ENCODE results near the gene RELL1.
A peak's percentile ranks its signal among the peaks of the same experiment; 100 is the strongest.

RELL1 gene, protein sequence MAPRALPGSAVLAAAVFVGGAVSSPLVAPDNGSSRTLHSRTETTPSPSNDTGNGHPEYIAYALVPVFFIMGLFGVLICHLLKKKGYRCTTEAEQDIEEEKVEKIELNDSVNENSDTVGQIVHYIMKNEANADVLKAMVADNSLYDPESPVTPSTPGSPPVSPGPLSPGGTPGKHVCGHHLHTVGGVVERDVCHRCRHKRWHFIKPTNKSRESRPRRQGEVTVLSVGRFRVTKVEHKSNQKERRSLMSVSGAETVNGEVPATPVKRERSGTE

DNA sequence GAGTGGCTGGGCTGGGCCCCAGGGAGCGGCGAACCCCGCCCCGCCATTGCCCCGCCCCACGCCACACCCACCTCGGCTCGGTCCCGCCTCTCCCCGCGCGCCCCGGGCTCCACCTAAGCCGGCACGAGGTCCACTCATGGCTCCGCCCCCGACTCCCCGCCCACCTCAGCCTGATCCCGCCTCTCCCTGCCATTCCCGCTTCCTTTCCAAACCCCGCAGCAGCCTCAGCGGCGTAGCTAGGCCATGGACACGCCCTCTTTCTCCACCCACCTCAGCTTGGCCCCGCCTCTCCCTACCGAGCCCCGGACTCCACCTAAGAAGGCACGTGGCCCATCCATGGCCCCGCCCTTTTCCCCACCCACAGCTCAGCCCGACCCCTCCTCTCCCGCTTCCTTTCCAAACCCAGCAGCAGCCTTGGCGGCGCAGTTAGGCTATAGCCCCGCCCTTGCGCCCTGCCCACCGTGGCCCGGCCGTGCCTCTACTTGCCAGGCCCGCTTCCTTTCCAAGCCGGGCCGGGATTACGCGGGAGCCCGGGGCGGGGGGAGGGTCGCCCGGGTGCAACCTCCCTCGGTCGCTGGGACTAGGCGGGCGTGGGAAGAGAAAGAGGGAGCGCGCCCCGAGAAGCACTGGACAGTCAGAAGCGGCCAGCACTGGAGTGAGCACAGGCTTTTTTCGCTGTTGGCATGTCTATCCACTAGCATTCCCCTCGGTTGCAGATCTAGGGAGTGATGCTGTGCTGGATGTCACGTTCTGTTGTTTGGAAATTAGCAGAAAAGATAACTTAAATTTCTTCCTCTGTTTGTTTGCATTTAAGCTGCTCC lies at the start of gene RELL1:
Gene RELL1 (minus strand): TSS at position 4 of the 821 bp plus-strand sequence. CDS start 89 bp downstream, outside the sequence.
- peak; percentile 100 for DNase-seq

DNA sequence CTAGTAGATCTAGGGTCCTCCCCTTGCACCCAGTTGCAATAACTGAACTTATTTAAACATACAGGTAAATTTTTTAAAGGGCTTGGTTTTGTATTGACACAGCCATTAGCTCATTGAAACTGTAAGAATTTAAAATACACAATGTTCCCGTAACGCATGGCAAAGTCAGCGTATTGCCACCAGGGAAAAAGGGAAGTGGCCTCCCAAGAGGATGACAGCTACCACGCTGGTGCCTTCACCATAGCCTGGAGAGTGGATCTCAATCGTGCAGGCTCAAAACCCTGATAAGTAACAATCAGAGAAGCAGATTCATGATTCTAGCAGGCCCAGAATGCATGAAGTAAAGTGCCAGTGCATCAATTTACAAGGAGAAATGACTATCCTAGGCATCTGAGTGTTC lies 49.4 kb upstream of the RELL1 start:
- DNase-seq = no peak

DNA sequence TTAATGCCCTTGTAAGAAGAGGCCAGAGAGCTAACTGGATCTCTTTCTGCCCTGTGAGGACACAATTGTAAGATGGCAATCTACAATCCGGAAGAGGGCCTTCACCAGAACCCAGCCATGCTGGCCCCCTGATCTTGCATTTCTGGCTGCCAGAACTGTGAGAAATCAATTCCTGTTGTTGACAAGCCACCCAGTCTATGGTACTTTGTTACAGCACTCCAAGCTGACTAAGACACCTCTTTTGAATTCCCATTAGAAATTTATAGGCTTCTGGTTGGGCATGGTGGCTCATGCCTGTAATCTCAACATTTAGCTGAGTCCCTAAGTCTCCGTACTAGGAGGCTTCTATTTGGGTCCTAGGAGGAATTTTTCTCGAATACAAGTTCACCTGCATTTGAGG lies 48.8 kb upstream of the RELL1 start:
- no peak for DNase-seq

DNA sequence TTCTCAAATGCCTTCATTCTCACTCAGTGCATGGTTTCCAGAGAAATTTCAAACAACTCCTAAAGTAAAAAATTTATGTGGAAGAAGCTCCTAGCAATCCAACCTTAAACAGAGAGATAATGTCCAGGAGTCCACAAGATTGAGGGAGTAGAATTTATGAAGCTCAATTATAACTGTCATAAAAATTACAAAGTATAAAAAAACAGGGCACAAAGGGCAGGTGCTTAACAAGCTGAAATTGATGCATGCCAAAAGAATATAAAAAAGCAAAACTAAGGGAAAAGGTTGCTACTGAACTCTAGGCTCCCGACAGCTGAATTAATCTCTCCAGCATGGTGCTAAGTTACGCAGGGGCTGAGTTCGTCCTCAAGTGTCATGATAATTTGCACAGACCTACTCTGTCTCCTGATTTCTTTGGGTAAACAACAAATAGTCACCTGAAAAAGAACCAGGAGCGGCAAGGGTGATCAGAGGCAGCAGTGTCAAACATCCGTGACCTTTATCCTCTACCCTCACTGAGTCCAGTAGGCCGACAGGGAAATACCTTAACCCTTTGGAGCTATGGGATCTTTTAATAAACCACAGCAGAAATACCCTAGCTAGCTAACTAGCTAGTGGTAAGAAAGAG lies 47.2 kb upstream of the RELL1 start:
- no peak for DNase-seq

DNA sequence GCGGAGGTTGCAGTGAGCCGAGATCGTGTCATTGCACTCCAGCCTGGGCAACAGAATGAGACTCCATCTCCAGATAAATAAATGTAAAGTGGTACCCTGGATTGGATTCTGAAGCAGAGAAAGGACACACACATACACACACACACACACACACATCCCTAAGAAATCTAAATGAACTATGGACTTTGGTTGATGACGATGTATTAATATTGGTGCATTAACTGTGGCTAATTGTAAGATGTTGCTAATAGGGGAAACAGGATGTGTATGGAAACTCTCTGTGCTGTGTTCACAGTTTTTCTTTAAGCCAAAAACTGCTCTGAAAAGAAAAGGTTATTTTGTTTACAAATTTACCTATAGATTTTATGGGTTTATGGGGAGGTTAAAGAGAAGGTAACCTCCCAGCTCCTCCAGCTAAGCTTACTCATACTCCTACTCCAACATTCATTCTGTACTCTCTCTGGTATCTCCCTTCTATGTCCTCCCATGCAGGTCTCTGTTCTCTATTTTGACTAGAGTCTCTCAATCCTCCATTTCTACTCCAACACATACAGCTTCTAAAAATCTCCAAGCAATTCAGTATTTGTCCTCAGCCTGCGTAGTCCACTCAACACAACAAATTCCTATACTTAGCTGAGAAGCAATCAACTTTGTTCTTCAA lies 46.5 kb upstream of the RELL1 start:
- no peak for DNase-seq

DNA sequence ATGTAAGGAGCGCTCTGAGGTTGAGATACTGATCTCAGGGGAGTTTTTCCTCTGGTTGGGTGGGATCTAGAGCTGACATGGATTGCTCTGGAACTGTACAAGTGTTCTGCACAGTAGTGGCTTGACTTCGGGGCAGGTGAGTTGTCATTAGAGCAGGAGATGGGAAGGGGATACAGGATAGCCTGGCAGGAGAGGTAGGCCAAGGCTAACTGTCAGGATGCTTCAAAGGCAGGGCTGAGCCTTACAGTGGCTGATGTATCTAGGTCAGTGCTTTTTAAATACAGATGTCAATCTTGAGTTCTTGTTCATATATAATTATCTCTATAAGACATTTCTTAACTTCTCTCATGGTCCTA lies 43.5 kb upstream of the RELL1 start:
- no peak for DNase-seq

DNA sequence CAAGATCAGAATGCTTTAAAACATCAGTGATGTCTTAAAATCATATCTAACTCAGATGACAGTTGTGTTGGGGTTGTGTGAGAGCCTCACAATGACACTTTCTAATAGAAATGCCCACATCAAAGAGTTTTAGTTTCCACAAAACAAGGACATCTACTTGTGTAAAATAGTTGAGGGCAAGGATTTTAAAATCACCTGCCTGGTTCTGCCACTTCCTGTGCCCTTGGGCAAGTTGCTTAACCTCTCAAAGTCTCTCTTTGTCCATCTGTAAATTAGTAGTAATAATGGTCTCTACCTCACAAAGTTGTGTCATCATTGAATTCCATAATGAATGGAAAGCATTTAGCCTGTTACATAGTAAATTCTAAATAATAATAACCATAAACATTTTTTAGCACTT lies 41.9 kb upstream of the RELL1 start:
- no peak for DNase-seq

DNA sequence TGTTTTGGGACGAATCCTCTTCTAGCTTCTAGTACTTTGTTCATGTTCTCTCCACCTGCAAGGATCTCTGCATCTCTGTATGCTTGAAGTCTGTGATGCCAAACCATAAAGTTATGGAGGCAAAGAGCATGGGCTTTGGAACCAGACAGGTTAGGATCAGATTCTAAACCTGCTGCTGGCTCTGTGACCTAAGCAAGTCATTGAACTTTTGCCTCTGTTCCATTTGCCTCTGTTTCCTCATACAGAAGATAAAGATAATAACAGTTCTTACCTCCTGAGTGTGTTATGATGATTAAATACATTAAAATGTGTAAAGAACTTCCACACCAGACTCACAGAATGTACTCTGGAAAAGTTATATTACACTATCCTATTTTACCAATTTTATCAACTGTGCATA lies 41.5 kb upstream of the RELL1 start:
- no peak for DNase-seq

DNA sequence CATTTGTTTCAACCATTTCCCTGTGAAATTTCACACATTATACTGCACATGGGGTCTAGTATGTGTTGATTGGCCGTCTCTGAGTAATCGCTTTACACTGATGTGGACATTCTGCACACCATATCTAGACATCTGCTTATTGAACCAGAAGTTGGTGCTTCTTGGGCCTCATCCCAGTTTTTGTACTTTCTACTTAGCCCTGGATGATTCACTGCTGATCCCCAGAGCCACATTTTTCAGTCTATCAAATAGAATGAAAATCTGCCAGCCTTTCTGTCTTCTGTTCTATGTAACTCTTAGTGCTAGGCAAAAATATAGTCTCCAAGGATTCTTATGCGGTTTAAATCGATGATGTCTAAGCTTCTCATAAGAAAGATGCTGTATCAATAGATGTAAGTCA lies 40.5 kb upstream of the RELL1 start:
- no peak for DNase-seq

DNA sequence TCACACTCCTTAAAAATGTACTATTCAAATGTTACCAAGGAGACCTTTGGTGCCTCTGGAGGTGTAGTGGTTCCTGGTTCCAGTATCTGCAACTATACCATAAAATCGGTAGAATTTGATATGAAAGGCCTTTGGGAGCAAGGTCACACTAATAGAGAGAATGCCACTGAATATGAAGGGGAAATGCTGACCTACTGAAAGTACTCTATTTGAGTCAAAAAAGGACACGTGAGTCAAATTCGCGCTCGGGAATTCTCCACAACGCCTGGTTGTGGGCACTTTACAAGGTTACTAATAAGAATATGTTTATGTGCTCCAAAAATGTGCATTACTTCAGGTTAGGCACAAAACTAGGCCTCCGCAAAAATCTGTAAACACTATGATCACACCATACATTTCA lies 39.5 kb upstream of the RELL1 start:
- DNase-seq = no peak

DNA sequence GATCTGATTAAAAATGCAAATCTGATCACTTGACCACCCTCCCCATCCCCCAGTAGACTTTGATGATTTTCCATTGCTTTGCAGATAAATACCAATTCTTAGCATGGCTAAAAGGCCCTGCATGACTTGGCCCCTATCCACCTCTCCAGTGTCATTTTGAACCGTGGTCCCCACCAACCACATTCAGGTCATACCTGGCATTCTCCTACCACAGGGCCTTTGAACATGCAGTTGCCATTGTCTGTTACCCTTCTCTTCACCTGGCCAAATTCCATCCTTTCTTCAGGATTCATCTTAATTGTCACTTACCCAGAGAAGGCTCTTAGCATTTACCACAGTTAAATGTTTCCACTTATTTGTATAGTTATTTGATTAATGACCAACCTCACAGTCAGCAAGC lies 36.9 kb upstream of the RELL1 start:
- DNase-seq = no peak

DNA sequence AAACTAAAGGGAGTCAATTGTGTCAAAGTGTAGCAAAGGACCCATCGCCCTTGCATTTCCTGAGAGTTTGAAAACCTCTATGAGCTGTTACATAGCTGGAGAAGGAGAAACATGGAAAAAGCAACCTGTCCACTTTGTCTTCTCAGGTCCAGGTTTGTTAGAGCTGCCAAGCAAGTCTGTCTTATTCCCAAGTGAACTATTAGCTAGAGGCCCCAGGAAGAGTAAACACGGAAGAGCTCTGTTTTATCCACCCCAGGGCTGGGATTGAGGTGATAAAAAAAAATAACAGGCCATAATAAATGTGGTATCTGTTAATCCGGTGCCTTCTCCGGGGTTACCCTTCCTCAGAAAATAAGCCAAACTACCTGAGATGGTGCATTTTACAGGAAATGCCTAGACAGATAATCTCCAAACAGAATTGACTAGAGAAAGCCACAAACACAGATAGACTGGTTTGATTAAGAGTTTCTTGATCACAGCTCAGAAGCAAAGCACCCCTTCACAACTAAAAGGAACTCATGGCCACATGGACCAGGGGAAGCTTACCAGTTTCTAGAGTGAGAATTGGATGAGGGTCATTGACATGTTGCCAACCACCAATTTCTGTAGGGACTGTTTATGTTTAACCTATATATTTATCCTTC lies 35.9 kb upstream of the RELL1 start:
- DNase-seq = no peak

DNA sequence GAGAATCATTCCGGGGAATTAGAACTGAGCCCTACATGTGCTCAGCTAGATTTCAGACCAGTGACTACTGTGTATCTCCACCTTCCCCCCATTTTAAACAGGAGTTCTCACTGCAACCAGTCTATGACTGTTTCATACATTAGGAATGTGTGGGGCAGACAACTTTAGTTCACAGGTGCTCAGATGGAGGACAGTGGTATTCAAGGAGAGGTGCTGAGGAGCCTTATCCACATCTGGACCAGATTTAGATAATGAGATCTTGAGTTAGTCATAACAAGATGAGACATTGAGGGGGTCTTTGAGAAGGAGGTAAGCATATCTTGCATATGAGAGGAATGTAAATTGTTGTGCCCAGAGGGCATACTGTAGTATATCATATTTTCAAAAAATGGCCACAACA lies 32.8 kb upstream of the RELL1 start:
- DNase-seq = no peak

DNA sequence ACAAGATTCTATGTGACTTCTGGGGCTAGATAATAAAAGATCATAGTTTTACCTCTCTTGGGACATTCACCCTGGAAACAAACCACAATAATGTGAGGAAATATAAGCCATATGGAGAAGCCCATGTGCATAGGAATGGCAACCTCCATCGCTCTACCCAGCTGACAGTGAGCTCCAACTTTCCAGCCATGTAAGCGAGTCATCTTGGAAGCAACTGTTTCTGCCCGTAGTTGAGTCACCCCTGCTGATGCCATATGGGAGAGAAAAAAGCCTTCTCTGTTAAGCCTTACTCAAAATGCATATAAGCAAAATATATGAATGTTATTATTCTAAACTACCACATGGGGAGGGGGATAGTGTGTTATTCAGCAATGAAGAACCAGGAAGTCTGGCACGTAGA lies 31.4 kb upstream of the RELL1 start:
- DNase-seq = no peak

DNA sequence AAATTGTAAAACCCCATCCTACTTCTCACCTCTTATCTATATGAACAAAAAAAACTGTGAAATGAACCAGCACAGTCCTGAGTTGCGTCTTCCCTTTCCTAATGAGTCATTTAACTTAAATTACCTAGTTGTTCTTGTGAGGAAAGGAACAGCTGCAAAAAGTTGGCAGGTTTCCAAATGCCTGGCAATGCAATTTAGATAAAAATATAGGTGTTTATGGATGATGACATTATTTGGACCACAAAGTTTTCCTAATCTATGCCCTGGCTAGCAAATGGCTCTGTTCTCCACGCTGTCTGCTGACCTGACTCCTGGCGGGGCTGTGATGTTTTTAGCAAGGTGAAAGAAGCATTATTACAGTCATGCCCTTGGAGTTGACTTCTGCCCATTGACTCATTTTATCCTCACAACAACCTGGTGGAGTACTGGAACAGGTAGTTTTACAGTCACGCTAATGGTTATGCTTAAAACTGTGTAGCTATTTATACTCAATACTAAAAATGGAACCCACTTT lies 29.8 kb upstream of the RELL1 start:
- no peak for DNase-seq

DNA sequence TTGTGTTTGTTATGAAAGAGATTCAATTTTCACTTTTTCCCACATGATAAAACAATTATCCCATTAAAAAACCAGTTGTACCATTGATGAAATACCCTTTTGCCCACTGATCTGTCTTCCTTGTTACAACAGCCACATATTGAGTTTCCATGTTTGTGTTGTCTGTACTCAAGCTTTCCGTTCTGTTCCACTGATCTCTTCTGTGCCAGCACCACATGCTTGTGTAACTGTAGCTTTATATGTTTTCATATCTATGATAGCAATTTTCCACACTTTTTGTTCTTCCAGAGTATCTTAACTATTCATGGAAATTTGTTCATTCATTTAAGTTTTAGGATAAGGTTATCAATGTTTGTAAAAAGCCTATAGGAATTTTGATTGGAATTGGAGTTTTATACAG lies 24.3 kb upstream of the RELL1 start:
- no peak for DNase-seq

DNA sequence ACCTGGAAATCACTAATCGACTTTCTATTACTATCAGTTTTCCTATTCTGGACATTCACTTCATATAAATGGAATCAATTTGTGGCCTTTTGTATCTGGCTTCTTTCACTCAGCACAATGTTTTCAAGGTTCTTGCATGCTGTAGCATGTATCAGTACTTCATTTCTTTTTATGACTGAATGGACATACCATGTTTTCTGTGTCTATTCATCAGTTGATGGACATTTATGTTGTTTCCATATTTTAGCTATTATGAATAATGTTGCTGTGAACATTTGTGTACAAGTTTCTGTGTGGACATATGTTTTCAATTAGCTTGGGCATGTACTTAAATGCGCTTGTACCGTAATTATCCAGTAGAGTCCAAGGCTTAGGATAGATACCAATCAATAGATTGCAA lies 19.9 kb upstream of the RELL1 start:
- no peak for DNase-seq

DNA sequence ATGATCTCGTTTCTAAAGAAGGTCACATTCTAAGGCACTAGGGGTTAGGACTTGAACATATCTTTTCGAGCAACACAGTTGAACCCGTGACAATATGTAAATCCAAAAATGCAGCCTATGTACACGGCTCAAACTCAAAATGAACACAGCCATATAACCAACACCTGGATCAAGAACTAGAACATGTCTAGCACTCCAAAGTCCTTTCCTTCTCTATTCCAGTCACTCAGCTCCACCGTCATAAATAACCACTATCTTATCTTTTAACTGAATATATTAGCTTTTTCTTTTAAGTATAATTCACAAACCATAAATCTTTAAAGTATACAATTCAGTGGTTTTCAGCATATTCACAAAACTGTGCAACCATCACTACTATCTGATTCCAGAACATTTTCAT lies 19.4 kb upstream of the RELL1 start:
- no peak for DNase-seq

DNA sequence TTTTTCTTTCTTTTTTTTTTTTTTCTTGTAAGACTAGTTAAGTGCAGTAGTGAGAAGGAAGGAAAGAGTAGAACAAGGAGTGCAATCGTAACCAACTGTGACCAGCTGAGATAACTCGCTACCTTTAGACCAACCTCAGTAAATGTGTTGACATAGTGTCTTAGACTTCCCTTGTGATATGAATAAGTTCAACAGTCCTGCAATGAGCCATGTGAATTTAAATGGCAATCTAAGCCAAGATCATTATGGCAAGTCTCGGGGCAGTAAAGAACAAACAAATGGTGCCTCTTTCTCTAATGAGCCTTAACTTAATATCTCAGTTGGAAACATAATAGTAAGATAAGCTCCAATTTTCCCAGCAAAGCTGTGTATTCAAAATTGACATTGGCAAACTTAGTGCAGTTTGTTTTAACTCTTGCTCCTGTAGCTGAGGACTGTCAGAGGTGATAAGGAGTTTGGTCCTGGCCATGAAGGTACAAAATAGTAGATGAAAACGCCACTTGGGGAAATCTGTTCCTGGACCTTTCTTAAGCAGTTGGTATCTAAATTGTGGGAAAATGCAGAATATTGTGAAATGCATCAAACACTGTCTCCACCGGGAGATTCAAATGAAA lies 13.8 kb upstream of the RELL1 start:
- no peak for DNase-seq

DNA sequence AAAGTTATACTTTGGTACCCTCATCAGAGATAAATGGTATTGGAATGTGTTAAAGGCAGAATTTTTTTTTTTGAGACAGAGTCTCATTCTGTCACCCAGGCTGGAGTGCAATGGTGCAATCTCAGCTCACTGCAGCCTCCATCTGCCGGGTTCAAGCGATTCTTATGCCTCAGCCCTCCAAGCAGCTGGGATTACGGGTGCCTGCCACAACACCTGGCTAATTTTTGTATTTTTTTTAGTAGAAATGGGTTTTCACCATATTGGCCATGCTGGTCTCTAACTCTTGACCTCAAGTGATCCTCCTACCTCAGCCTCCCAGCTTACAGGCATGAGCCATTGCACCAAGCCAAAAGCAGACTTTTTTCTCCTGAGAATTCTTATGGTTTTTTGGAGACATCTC lies 11.4 kb upstream of the RELL1 start:
- DNase-seq = no peak

DNA sequence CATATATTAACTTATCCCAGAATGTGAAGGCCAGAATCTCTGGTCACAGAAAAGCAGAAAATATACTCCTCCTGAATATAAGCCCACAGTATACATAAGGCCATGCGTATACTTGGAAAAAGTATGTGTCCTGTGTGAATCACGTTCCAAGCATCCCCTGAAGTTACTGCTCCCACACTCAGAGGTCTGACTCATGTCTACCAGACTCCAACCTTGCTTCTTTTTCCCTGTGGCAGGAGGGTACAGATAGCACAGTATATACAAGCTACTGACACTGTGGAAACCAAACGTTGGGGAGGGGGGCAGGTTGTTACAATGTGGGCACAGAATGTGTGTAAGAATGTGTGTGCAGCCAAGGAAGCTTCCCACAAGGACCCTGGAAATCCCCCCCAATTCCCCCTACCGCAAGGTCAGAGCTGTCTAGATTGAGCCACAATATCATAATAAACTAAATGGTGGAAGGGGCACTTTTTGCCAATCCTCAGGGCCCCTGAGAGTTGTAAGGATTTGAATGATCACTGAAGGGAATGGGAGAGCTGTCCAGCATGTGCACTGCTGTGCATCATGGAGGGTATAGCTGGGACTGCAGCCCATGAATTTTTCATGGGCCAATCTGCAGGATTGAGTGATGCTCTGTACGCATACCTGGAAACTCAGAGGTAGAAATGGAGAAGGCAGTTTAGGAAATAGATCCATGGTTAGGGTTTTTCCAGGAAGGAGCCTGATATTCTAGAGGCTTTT lies 7.4 kb upstream of the RELL1 start:
- no peak for DNase-seq

DNA sequence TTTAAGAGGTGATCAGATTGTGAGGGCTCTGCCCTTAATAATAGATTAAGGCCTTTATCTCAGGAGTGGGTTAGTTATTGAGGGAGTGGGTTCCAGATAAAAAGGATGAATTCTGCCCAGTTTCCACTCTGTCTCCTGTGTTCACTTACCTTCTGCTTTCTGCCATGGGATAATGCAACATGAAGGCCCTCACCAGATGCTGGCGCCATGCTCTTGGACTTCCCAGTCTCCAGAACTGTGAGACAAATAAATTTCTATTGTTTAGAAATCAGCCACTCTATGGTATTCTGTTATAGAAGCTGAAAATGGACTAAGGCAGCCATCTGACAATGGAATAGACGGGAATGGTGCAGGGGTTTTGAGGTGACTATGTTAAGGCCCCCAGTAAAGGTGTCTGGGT lies 6.9 kb upstream of the RELL1 start:
- no peak for DNase-seq
